ENCODE measurements around the gene ARHGEF11.

ARHGEF11 gene

DNA sequence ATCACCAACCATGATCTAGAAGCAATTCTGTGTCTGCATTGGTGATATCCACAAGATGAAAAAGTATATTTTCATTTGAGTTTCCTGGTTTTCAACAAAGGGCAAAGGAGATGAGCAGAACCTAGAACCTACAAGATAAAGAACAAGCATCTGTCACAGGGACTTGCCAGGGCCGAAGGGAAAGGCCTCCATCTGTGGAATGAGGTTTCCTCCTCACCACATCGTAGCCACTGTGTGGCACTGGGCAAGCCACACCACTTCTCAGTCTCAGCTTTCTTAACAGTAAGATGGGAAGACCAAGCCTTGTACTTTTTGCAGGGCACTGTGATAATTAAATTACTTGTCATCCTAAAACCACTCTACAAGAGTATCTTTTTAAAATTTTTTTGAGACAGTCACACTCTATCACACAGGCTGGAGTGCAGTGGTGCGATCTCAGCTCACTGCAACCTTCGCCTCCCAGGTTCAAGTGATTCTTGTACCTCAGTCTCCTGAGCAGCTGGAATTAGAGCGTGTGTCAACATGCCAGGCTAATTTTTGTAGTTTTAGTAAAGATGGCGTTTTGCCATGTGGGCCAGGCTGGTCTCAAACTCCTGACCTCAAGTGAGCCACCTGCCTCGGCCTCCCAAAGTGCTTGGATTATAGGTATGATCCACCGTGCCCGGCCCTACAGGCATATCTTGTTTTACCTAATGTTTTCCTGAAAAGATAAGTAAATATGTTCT is 45.8 kb downstream of the ARHGEF11 start:
- POLR2A ChIA-PET: interaction anchor here (1.0 kb wide), 1 partner anchor 74 kb away, joined by 3 read pairs; no protein-coding TSS in a partner anchor

DNA sequence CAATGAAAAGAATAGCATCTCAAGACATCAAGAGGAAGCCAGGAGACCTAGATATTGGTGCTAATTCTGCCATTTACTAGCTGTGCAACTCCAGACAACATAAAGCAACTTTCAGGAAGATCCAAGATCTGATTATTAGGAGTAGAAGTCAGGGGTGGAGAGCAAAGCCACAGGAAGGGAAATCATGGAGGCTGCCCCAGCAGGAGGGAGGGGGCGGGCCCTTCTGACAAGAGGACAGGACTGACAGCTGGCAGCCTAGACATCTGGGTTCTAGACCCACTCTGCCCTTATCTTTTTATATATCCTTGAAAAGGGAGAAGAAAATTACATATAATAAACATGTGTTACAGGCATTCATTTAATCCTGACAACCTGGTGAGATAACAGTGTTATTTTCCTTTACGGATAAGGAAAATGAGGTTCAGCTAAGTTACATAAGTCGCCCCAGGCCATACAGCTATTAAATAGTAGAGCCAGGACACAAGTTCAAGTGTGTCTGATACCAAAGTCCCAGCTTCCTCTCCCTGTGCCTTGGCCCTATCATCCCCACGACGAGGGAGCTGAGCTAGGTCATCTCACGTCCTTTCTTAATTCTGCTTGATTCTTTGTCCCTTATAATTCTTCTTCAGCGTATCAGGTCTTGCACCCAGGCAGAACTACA is 46.6 kb downstream of the ARHGEF11 start:
- ChIA-PET POLR2A (interaction anchor here (1.0 kb wide), 1 partner anchor 74 kb away, joined by 3 read pairs; no protein-coding TSS in a partner anchor), CTCF (interaction anchor here (1.2 kb wide), 1 partner anchor 111 kb away, joined by 3 read pairs; no protein-coding TSS in a partner anchor)
- peak; percentile 39 for DNase-seq (ENCODE audit: extremely low spot score)
- TF ChIP-seq, protein P1, sequence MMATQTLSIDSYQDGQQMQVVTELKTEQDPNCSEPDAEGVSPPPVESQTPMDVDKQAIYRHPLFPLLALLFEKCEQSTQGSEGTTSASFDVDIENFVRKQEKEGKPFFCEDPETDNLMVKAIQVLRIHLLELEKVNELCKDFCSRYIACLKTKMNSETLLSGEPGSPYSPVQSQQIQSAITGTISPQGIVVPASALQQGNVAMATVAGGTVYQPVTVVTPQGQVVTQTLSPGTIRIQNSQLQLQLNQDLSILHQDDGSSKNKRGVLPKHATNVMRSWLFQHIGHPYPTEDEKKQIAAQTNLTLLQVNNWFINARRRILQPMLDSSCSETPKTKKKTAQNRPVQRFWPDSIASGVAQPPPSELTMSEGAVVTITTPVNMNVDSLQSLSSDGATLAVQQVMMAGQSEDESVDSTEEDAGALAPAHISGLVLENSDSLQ (IDR thresholded peaks at IDR 0.05): peak; percentile 34; the same call in 1 of the 2 replicates
- no peak for TF ChIP-seq SP1 (IDR thresholded peaks at IDR 0.05)

More for the DNA sequence above, 45.8 kb downstream of the ARHGEF11 start:
- no peak for TF ChIP-seq FOXK2 (IDR thresholded peaks at IDR 0.05)
- no peak for TF ChIP-seq ARNT (IDR thresholded peaks at IDR 0.05)
- no peak for TF ChIP-seq CTBP1 (IDR thresholded peaks at IDR 0.05; ENCODE audit: borderline replicate concordance)
- TF ChIP-seq SP1 (IDR thresholded peaks at IDR 0.05): no peak
- no peak for TF ChIP-seq TARDBP (IDR thresholded peaks at IDR 0.05)
- TF ChIP-seq NFRKB (IDR thresholded peaks at IDR 0.05): no peak
- no peak for TF ChIP-seq SUZ12 (IDR thresholded peaks at IDR 0.05)
- TF ChIP-seq HDGF (IDR thresholded peaks at IDR 0.05; ENCODE audit: borderline replicate concordance): no peak
- TF ChIP-seq FOXM1 (IDR thresholded peaks at IDR 0.05; ENCODE audit: borderline replicate concordance): no peak
- TF ChIP-seq L3MBTL2 (conservative IDR thresholded peaks at IDR 0.05): no peak
- TF ChIP-seq BHLHE40 (IDR thresholded peaks at IDR 0.05; ENCODE audit: borderline replicate concordance): no peak
- no peak for TF ChIP-seq FOXA1 (IDR thresholded peaks at IDR 0.05)
- TF ChIP-seq, protein P1 (IDR thresholded peaks at IDR 0.05): no peak
- no peak for TF ChIP-seq LEF1 (IDR thresholded peaks at IDR 0.05; ENCODE audit: borderline replicate concordance)
- TF ChIP-seq ELF4 (IDR thresholded peaks at IDR 0.05): no peak
- TF ChIP-seq ZNF384 (IDR thresholded peaks at IDR 0.05): no peak
- DNase-seq (ENCODE audit: extremely low spot score): no peak
- CTCF ChIA-PET: interaction anchor here (0.7 kb wide), 1 partner anchor 74 kb away, joined by 3 read pairs; no protein-coding TSS in a partner anchor

DNA sequence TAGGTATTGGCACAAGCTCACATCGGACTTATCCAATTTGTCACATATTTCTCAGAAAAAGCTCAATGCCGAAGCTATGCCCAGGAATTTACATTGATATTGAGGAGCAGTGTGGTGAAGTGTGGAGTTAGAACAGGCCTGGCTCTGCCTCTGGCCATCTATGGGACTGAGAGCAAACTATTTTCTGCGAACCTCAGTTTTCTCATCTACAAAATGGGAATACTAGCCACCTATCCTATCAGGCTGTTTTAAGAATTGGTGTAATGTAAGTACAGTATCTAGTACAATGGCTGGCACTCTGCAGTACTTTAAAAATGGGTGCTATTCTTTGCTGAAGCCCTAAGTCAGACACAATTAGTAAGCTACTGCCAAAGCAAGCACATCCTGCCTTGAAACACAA is 47.2 kb downstream of the ARHGEF11 start:
- DNase-seq (ENCODE audit: extremely low spot score): no peak
- CTCF ChIA-PET: interaction anchor here (1.2 kb wide), 1 partner anchor 111 kb away, joined by 3 read pairs; no protein-coding TSS in a partner anchor
- no peak for TF ChIP-seq SP1 (IDR thresholded peaks at IDR 0.05)
- TF ChIP-seq LEF1 (IDR thresholded peaks at IDR 0.05; ENCODE audit: borderline replicate concordance): no peak
- no peak for TF ChIP-seq FOXK2 (IDR thresholded peaks at IDR 0.05)
- TF ChIP-seq SUZ12 (IDR thresholded peaks at IDR 0.05): no peak
- TF ChIP-seq ZNF384 (IDR thresholded peaks at IDR 0.05): no peak
- TF ChIP-seq L3MBTL2 (conservative IDR thresholded peaks at IDR 0.05): no peak
- no peak for TF ChIP-seq TARDBP (IDR thresholded peaks at IDR 0.05)
- TF ChIP-seq ARNT (IDR thresholded peaks at IDR 0.05): no peak
- TF ChIP-seq ELF4 (IDR thresholded peaks at IDR 0.05): no peak
- TF ChIP-seq BHLHE40 (IDR thresholded peaks at IDR 0.05; ENCODE audit: borderline replicate concordance): no peak
- no peak for TF ChIP-seq FOXA1 (IDR thresholded peaks at IDR 0.05)
- no peak for TF ChIP-seq FOXM1 (IDR thresholded peaks at IDR 0.05; ENCODE audit: borderline replicate concordance)
- no peak for TF ChIP-seq HDGF (IDR thresholded peaks at IDR 0.05; ENCODE audit: borderline replicate concordance)
- no peak for TF ChIP-seq NFRKB (IDR thresholded peaks at IDR 0.05)
- TF ChIP-seq CTBP1 (IDR thresholded peaks at IDR 0.05; ENCODE audit: borderline replicate concordance): no peak
- TF ChIP-seq, protein P1 (IDR thresholded peaks at IDR 0.05): no peak
- POLR2A ChIA-PET: no interaction called here

DNA sequence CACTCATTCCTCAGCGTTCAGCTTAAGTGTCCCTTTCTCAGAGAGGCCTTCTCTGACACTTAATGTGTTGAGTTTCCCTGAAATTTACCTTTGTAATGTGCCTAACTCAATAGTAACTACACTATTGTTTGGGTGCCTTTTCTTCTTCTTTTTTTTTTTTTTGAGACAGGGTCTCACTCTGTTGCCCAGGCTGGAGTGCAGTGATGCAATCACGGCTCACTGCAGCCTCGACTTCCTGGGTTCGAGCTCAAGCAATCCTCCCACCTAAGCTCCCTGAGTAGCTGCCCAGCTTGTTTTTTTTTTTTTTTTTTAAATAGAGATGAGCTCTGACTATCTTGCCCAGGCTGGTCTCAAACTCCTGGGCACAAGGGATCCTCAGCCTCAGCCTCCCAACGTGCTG is 50.1 kb downstream of the ARHGEF11 start:
- TF ChIP-seq HDGF (IDR thresholded peaks at IDR 0.05; ENCODE audit: borderline replicate concordance) (no peak), ZNF384 (IDR thresholded peaks at IDR 0.05) (no peak), BHLHE40 (IDR thresholded peaks at IDR 0.05; ENCODE audit: borderline replicate concordance) (no peak), SP1 (IDR thresholded peaks at IDR 0.05) (no peak), CTBP1 (IDR thresholded peaks at IDR 0.05; ENCODE audit: borderline replicate concordance) (no peak), LEF1 (IDR thresholded peaks at IDR 0.05; ENCODE audit: borderline replicate concordance) (no peak), ELF4 (IDR thresholded peaks at IDR 0.05) (no peak), TARDBP (IDR thresholded peaks at IDR 0.05) (no peak)
- TF ChIP-seq, protein P1 (IDR thresholded peaks at IDR 0.05): no peak
- POLR2A ChIA-PET: no interaction called here
- DNase-seq (ENCODE audit: extremely low spot score): no peak
- CTCF ChIA-PET: no interaction called here

DNA sequence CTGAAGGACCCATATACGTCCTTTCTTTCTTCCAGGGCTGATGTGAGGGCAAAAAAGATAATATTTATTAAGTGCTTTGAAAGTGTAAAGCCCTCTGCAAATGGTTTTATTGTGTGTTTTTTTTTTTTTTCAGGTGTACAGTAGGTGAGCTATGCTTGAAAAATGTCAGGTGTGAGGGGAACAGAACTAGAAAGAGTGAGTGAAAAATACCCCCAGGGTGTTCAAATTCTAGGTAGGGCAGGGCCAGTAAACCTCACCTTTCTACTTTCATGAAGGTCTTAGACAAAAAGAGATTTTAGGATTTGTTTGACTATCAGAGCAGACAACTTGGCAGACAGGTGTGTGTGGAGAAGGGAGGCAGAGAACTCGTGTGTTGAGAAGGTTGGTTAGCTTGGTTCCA is 51.3 kb downstream of the ARHGEF11 start:
- POLR2A ChIA-PET: no interaction called here
- CTCF ChIA-PET: interaction anchor here (0.8 kb wide), 1 partner anchor 15 kb away, joined by 3 read pairs; no protein-coding TSS in a partner anchor
- DNase-seq (ENCODE audit: extremely low spot score): no peak
- TF ChIP-seq BHLHE40 (IDR thresholded peaks at IDR 0.05; ENCODE audit: borderline replicate concordance) (no peak), SP1 (IDR thresholded peaks at IDR 0.05) (no peak), ZNF384 (IDR thresholded peaks at IDR 0.05) (no peak), ELF4 (IDR thresholded peaks at IDR 0.05) (no peak), FOXM1 (IDR thresholded peaks at IDR 0.05; ENCODE audit: borderline replicate concordance) (no peak), SUZ12 (IDR thresholded peaks at IDR 0.05) (no peak), NFRKB (IDR thresholded peaks at IDR 0.05) (no peak), HDGF (IDR thresholded peaks at IDR 0.05; ENCODE audit: borderline replicate concordance) (no peak), FOXK2 (IDR thresholded peaks at IDR 0.05) (no peak), FOXA1 (IDR thresholded peaks at IDR 0.05) (no peak), ARNT (IDR thresholded peaks at IDR 0.05) (no peak), TARDBP (IDR thresholded peaks at IDR 0.05) (no peak), LEF1 (IDR thresholded peaks at IDR 0.05; ENCODE audit: borderline replicate concordance) (no peak), CTBP1 (IDR thresholded peaks at IDR 0.05; ENCODE audit: borderline replicate concordance) (no peak), L3MBTL2 (conservative IDR thresholded peaks at IDR 0.05) (no peak)
- TF ChIP-seq, protein P1 (IDR thresholded peaks at IDR 0.05): no peak
